LoVo (cell line): ENCODE data around the gene KICS2.
"Not testable (repeated sequence)": the region's sequence is repeated elsewhere in the genome, so short reads cannot be mapped to it uniquely, and the experiment has no call there.

ENCODE experiments used
- DNase-seq: peaks from one replicate; pipeline ENCODE4 v3.0.0-alpha.2; 2016; ENCODE audit warnings: low spot score

Gene KICS2

GRCh38 chr12:64216239-64216638 lies 5.9 kb downstream of the KICS2 start:
- DNase-seq = no peak

GRCh38 chr12:64212119-64212746 lies 9.9 kb downstream of the KICS2 start:
- no peak for DNase-seq

- no peak for DNase-seq
These were observed 14.6 kb downstream of the KICS2 start for GRCh38 chr12:64207453-64207852.

- no peak for DNase-seq
These were observed 16.6 kb downstream of the KICS2 start for GRCh38 chr12:64205542-64205941.

GRCh38 chr12:64203775-64204174 lies 18.3 kb downstream of the KICS2 start:
- DNase-seq = no peak

GRCh38 chr12:64203036-64203435 lies 19.1 kb downstream of the KICS2 start:
- DNase-seq = no peak

- DNase-seq = not testable (repeated sequence)
These were observed 26.3 kb downstream of the KICS2 start for GRCh38 chr12:64195841-64196240.

GRCh38 chr12:64194333-64195149 lies 27.6 kb downstream of the KICS2 start:
- DNase-seq = no peak

- no peak for DNase-seq
These were observed 28.2 kb downstream of the KICS2 start for GRCh38 chr12:64193931-64194330.

GRCh38 chr12:64192644-64193444 lies 29.3 kb downstream of the KICS2 start:
- no peak for DNase-seq

GRCh38 chr12:64190140-64190539 lies 32.0 kb downstream of the KICS2 start:
- no peak for DNase-seq

- no peak for DNase-seq
These were observed 32.6 kb downstream of the KICS2 start for GRCh38 chr12:64189530-64189929.

GRCh38 chr12:64187794-64188193 lies 34.3 kb downstream of the KICS2 start:
- DNase-seq = no peak

- no peak for DNase-seq
These were observed 34.7 kb downstream of the KICS2 start for GRCh38 chr12:64187370-64187769.

- DNase-seq = no peak
These were observed 35.3 kb downstream of the KICS2 start for GRCh38 chr12:64186789-64187188.

GRCh38 chr12:64184216-64184615 lies 37.9 kb downstream of the KICS2 start:
- no peak for DNase-seq

GRCh38 chr12:64181430-64182291 lies 40.4 kb downstream of the KICS2 start:
- peak; percentile 78 for DNase-seq

- no peak for DNase-seq
These were observed 41.1 kb downstream of the KICS2 start for GRCh38 chr12:64180951-64181350.

- no peak for DNase-seq
These were observed 44.0 kb downstream of the KICS2 start for GRCh38 chr12:64178122-64178521.

- DNase-seq = no peak
These were observed 45.1 kb downstream of the KICS2 start for GRCh38 chr12:64177001-64177400.

GRCh38 chr12:64175254-64175945 lies 46.7 kb downstream of the KICS2 start:
- DNase-seq = no peak
